Activated naive CD4-positive, alpha-beta T cell treated with anti-CD3 and anti-CD28 coated beads for 36 hours (primary cell): ENCODE results near the gene PTK7. TPM values are rescaled to one million over a fixed set of nuclear protein-coding genes. Genes with fewer than 3 reads are reported as not detected.
"Not testable (repeated sequence)": the region's sequence is repeated elsewhere in the genome, so short reads cannot be mapped to it uniquely, and the experiment has no call there.

Experiments
- CTCF ChIA-PET: fragments of 350-600 bp; sonication (Branson Sonifier 250); formaldehyde crosslinking; loops from one replicate; lab custom pipeline; 2021; ENCODE audit warnings: antibody characterized with exemption; lab: Charles Lee
- DNase-seq: peaks from one replicate; pipeline ENCODE4 v3.0.0-alpha.2; 2020
- H3K27ac Mint-ChIP-seq: one replicate; pipeline ENCODE4 v1.8.0; 2021; ENCODE audit warnings: mild to moderate bottlenecking, mixed read lengths
- H3K27me3 Mint-ChIP-seq: one replicate; pipeline ENCODE4 v1.8.0; 2021; ENCODE audit warnings: low read depth, mixed read lengths
- H3K36me3 Mint-ChIP-seq: one replicate; pipeline ENCODE4 v1.8.0; 2021; ENCODE audit warnings: low read depth, mixed read lengths
- H3K4me1 Mint-ChIP-seq: one replicate; pipeline ENCODE4 v1.8.0; 2021; ENCODE audit warnings: low read depth, mixed read lengths
- H3K4me3 Mint-ChIP-seq: one replicate; pipeline ENCODE4 v1.8.0; 2021; ENCODE audit warnings: mild to moderate bottlenecking, moderate library complexity, mixed read lengths
- H3K9me3 Mint-ChIP-seq: one replicate; pipeline ENCODE4 v1.8.0; 2021; ENCODE audit warnings: mixed read lengths
- intact Hi-C: fragments of 100-400 bp; cut with micrococcal nuclease; formaldehyde crosslinking; loops from one replicate; pipeline ENCODE4 v1.15.1; 2023
- total RNA-seq, 2 experiments: library from RNA; stranded (reverse); gene quantifications; one replicate each; pipeline ENCODE4 v1.2.3, GENCODE V29; 2021

PTK7 gene
- total RNA-seq, 2 experiments from 2014 or later = 2.0 to 2.2 TPM

DNA sequence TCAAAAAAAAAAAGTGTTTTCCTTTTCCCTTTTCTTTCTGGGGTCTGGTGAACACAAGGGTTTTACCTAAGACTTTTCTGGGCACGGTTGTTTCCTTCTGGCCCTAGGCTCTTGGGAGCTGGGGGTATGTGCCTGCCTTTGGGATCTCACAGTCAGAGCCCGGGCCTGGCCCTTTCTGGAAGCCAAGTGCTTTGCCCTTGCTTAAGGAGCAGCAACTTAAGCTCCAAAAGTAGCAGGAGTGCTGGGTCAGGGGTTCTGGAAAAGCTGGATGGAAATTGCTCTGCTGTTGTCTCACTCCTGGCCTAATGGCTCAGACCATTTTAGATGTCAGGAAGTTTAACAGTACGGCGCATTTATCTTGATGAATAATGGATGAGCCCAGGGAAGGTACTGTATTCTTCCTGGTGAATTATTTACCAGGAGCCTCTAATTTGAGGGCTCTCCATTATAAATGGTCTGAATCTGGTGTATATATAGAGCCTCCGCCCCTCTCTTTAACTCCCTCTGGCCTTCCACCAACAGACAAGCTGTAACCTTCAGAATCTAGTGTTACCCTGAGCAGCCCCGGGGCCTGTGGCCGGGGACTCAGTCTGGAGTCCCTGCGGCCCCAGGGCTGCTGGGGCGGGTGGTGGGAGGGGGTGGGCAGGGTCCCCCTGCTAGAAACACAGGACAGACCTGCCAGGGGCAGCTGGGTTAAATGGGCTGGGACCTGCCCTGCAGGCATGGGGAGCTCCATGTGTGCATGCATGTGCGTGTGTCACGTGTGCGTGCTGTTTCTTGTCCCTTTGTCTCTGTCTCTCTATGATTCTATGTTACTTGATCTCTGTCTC is 37.5 kb downstream of the PTK7 start:
- Mint-ChIP-seq H3K4me1 (no peaks in the 10 kb centered on the region), H3K36me3 (no peaks in the 10 kb centered on the region), H3K27me3 (no peaks in the 10 kb centered on the region), H3K4me3 (no peak overlapping the region), H3K27ac (no peak overlapping the region), H3K9me3 (no peaks in the 10 kb centered on the region)
- DNase-seq = no peak
- CTCF ChIA-PET = interaction anchor here (1.1 kb wide), 1 partner anchor 36 kb away, joined by 3 read pairs; no protein-coding TSS in a partner anchor
- intact Hi-C loops = no loop called here

DNA sequence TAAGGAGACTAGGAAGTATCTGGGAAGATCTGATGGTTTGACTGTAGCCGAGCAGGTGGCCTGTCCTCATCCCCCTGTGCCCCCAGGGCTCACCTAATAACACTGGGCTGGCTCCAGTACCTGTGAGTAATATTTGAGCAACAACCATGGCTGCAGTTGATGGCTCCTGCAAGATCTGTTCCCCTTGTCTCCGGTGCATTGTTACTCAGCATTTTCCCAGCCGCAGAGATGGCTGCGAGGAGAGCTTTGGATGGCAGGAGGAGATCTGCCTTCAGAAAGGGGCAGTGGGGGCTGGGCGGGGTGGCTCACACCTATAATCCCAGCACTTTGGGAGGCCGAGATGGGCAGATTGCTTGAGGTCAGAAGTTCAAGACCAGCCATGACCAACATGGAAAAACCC is 39.3 kb downstream of the PTK7 start:
- H3K4me1 Mint-ChIP-seq = no peaks in the 10 kb centered on the region
- CTCF ChIA-PET = interaction anchor here (1.0 kb wide), 1 partner anchor 14 kb away, joined by 3 read pairs; no protein-coding TSS in a partner anchor
- no peaks in the 10 kb centered on the region for H3K9me3 Mint-ChIP-seq
- no peak overlapping the region for H3K27ac Mint-ChIP-seq
- no peaks in the 10 kb centered on the region for H3K27me3 Mint-ChIP-seq
- H3K4me3 Mint-ChIP-seq = no peak overlapping the region
- no peak for DNase-seq
- no peaks in the 10 kb centered on the region for H3K36me3 Mint-ChIP-seq
- intact Hi-C loops = no loop called here

GRCh38 chr6:43117466-43117865 is 41.4 kb downstream of the PTK7 start:
- CTCF ChIA-PET, intact Hi-C loops: not testable (repeated sequence)

DNA sequence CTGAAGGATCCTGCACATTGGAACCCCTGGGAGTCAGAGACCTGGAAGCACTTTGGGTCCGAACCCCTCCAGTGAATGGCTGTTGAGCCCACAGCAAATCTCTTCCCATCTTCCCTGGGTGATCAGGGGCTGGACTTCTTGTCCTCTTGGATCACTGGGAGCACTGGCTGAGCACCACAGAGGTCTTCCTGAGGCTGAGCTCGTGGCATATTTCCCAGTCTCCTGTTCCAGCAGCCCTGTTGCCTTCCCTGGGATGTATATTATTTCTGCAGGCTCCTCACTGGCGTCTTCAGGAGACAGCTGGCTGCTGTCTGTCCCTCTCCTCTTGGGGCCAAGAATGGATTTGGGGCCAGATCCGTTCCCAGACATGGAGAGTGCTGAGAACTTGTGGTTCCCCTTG is 43.4 kb downstream of the PTK7 start:
- DNase-seq = no peak
- Mint-ChIP-seq H3K9me3 (no peaks in the 10 kb centered on the region), H3K4me3 (no peak overlapping the region), H3K27ac (no peak overlapping the region), H3K36me3 (no peaks in the 10 kb centered on the region), H3K4me1 (no peaks in the 10 kb centered on the region), H3K27me3 (no peaks in the 10 kb centered on the region)
- CTCF ChIA-PET = no interaction called here
- intact Hi-C loops = no loop called here

More at GRCh38 chr6:43117466-43117865, 41.4 kb downstream of the PTK7 start:
- H3K4me3 Mint-ChIP-seq, H3K4me1 Mint-ChIP-seq, DNase-seq, H3K27me3 Mint-ChIP-seq, H3K27ac Mint-ChIP-seq, H3K9me3 Mint-ChIP-seq, H3K36me3 Mint-ChIP-seq: not testable (repeated sequence)

GRCh38 chr6:43120101-43120763 is 44.1 kb downstream of the PTK7 start:
- Mint-ChIP-seq H3K36me3 (no peaks in the 10 kb centered on the region), H3K4me3 (no peak overlapping the region), H3K27me3 (no peaks in the 10 kb centered on the region), H3K9me3 (no peaks in the 10 kb centered on the region), H3K4me1 (no peaks in the 10 kb centered on the region), H3K27ac (no peak overlapping the region)
- intact Hi-C loops = no loop called here
- DNase-seq = no peak
- CTCF ChIA-PET = no interaction called here

DNA sequence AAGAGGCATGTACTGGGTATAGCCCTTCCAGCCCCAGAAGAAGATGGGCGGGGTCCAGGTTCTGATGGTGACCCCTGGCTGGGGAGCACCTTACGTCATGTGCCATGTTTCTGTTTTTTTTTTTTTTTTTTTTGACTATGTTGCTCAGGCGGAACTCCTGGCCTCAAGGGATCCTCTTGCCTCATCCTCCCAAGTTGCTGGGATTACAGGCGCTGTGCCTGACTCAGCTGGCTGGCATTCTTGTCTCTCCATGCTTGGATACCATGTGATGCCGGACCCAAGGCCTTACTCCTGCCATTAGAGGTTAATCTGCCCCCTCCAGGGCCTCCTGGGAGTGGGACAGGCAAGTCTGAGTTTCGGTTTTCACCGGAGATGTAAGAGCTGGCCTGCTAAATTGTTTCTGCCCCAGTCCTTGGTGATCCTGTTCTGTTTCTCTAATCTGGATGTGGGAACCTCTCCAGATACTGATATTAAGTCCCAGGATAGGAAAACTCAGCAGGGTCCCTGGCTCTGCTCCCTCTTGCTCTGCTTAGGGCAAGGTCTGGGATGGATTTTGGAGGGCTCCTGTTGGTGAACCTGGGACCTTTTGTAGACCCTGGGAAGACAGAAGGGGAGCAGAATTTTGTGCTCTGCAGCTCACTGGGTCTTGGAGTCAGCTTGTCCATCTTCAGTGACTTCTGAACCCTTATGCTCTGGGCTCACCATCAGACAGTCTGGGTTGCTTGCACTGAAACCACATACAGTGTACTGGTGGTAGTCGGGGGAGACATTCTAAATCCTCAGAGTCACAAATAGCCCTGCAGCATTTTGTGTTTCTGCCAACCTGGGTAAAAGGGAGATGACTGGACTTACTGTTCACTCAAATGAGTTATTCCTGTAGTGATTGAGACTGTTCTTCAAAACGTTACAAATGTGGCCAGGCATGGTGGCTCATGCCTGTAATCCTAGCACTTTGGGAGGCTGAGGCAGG is 45.1 kb downstream of the PTK7 start:
- no peak overlapping the region for H3K4me3 Mint-ChIP-seq
- H3K27me3 Mint-ChIP-seq = no peaks in the 10 kb centered on the region
- no peaks in the 10 kb centered on the region for H3K36me3 Mint-ChIP-seq
- CTCF ChIA-PET = no interaction called here
- H3K27ac Mint-ChIP-seq = no peak overlapping the region
- intact Hi-C loops = no loop called here
- H3K9me3 Mint-ChIP-seq = no peaks in the 10 kb centered on the region
- H3K4me1 Mint-ChIP-seq = no peaks in the 10 kb centered on the region
- no peak for DNase-seq

DNA sequence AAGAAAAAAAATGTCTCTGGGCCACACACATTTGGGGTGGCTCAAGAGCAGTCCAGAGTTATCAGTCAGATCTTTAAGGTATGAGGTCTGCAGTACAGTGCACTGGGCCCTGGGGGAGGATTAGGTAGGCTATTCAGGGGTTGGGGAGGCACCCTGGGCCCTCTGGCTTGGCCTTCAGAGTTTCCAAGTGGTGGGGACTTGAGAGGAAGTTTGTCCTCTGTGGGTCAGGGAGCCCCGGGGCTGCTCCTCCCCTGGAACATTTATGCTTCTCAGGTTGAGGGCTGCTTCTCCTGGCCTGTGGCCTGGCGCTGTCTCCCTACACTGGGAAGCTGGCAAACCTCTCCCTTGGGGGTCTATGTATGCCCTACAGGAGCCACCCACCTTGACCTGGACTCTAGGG is 46.0 kb downstream of the PTK7 start:
- DNase-seq = no peak
- Mint-ChIP-seq H3K27me3 (no peaks in the 10 kb centered on the region), H3K27ac (no peak overlapping the region), H3K9me3 (no peaks in the 10 kb centered on the region), H3K4me3 (no peak overlapping the region), H3K36me3 (no peaks in the 10 kb centered on the region), H3K4me1 (no peaks in the 10 kb centered on the region)
- intact Hi-C loops = no loop called here
- CTCF ChIA-PET = no interaction called here

DNA sequence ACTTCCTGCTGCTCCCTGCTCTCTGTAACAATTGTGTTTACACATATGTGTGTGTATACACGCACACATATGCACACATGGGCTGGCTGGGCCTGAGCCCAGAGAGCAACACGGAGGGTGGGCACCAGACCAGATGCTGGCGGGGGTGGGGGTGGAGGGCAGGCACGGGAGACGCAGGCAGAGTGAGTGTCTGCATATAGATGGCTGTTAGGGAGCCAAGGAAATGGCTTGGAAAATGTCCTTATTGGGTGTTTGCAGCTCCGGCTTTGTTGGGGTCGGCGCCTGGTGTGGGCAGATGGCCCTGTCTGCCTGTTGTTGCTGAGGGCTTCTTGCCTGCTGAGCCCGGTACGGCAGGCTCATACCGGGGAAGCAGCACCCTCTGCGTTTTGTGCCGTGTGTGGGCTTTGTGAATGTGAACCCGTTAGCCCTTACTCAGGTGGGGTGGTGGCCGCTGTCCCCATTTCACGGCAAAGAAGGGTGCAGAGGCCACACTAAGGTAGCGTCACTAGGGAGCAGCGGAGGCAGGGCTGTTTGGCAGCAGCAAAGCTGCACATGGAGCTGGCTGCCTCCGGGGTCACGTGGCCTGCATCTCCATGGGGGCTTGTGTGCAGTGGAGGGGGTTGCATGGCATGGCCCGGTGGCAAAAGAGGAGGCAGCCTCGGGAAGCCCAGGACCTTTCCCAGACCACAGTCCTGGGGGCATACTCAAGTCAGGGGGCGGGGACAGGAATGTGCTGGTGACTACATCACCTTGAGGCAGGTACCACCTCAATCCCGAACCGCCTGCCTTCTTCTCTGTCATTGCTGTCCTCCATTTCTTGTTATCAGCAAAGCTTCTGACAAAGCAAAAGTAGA is 47.6 kb downstream of the PTK7 start:
- Mint-ChIP-seq H3K27ac (no peak overlapping the region), H3K4me3 (no peak overlapping the region), H3K4me1 (no peaks in the 10 kb centered on the region), H3K9me3 (no peaks in the 10 kb centered on the region), H3K36me3 (no peaks in the 10 kb centered on the region), H3K27me3 (no peaks in the 10 kb centered on the region)
- CTCF ChIA-PET = interaction anchor here (0.9 to 1.2 kb wide), 3 partner anchors 20 to 185 kb away, joined by 3 to 4 read pairs (median 3); partner anchors contain the start of gene CRIP3
- intact Hi-C loops = no loop called here
- no peak for DNase-seq

DNA sequence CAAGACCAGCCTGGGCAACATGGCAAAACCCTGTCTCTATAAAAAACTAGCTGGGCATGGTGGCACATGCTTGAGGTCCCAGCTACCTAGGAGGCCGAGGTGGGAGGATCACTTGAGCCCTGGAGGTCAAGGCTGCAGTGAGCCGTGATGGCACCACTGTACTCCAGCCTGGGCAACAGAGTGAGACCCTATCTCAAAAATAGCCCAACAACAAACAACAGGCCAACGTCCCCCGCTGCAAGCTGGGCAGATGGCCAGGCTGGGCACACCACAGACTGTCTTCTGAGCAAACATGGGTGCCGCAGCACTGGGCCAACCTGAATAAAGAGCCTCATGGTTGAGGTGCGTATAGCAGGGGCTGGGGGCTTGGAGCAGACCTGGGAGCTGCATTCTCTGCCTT is 48.4 kb downstream of the PTK7 start:
- DNase-seq = no peak
- intact Hi-C loops = no loop called here
- no peak overlapping the region for H3K27ac Mint-ChIP-seq
- no peaks in the 10 kb centered on the region for H3K9me3 Mint-ChIP-seq
- H3K4me3 Mint-ChIP-seq = no peak overlapping the region
- no peaks in the 10 kb centered on the region for H3K36me3 Mint-ChIP-seq
- CTCF ChIA-PET = interaction anchor here (0.7 to 1.3 kb wide), 4 partner anchors 19 to 184 kb away, joined by 3 to 4 read pairs (median 3); partner anchors contain the start of gene CRIP3
- no peaks in the 10 kb centered on the region for H3K4me1 Mint-ChIP-seq
- H3K27me3 Mint-ChIP-seq = no peaks in the 10 kb centered on the region

GRCh38 chr6:43125119-43125518 is 49.0 kb downstream of the PTK7 start:
- Mint-ChIP-seq H3K9me3 (no peaks in the 10 kb centered on the region), H3K4me3 (no peak overlapping the region), H3K4me1 (no peaks in the 10 kb centered on the region), H3K27me3 (no peaks in the 10 kb centered on the region), H3K36me3 (no peaks in the 10 kb centered on the region), H3K27ac (no peak overlapping the region)
- intact Hi-C loops = no loop called here
- CTCF ChIA-PET = interaction anchor here (0.7 to 1.3 kb wide), 4 partner anchors 19 to 183 kb away, joined by 3 to 4 read pairs (median 3); partner anchors contain the start of gene CRIP3
- no peak for DNase-seq

DNA sequence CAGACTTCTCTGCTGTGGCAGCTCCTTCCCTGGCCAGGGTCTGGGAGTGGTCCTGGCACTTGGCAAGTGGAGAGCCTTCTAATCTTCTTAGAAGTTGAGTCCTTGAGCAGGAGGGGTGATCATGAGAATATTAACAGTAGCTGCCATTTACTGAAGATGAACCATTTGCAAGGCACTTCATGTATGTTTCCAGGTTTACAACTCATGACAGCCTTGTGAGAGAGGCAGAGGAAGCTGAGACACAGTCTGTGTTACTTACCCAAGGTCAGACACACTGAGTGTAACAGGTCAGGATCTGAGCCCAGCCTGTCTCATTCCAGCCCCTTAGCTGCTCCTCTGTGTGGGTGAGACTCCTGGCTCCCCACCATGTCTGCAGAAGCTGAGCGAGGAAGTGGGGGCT is 49.4 kb downstream of the PTK7 start:
- no peaks in the 10 kb centered on the region for H3K4me1 Mint-ChIP-seq
- H3K27ac Mint-ChIP-seq = no peak overlapping the region
- no peak overlapping the region for H3K4me3 Mint-ChIP-seq
- CTCF ChIA-PET = interaction anchor here (1.3 kb wide), 1 partner anchor 56 kb away, joined by 3 read pairs; no protein-coding TSS in a partner anchor
- DNase-seq = no peak
- no peaks in the 10 kb centered on the region for H3K36me3 Mint-ChIP-seq
- no peaks in the 10 kb centered on the region for H3K9me3 Mint-ChIP-seq
- no peaks in the 10 kb centered on the region for H3K27me3 Mint-ChIP-seq
- intact Hi-C loops = no loop called here
